Tibial nerve (tissue), 4 donors: ENCODE results near the gene SEC14L5. TPM values are rescaled to one million over a fixed set of nuclear protein-coding genes. Genes with fewer than 3 reads are reported as not detected.
A peak's percentile ranks its signal among the peaks of the same experiment; 100 is the strongest.

Source experiments
- DNase-seq, 2 donors: peaks; one replicate each; pipeline ENCODE4 v3.0.0-alpha.2; 2019; ENCODE audit warnings: low spot score in 2 of 2
- H3K27ac ChIP-seq, 4 donors: fragments of 200-600 bp; sonication (generic) in 3 of 4; one replicate each; pipeline ENCODE4 v1.5.1; 2017 to 2019; ENCODE audit warnings: mild to moderate bottlenecking in 1 of 4
- H3K27me3 ChIP-seq, 2 donors: fragments of 200-600 bp; sonication (generic) in 1 of 2; one replicate each; pipeline versions ENCODE4 v1.5.1 to v1.6.0; 2017 to 2019
- H3K36me3 ChIP-seq, 3 donors: fragments of 200-600 bp; sonication (generic); one replicate each; pipeline ENCODE4 v1.5.1; 2018 to 2019
- H3K4me1 ChIP-seq, 4 donors: fragments of 200-600 bp; sonication (generic) in 3 of 4; one replicate each; pipeline ENCODE4 v1.5.1; 2017 to 2019
- H3K4me3 ChIP-seq, 4 donors: fragments of 200-600 bp; sonication (generic) in 3 of 4; one replicate each; pipeline ENCODE4 v1.5.1; 2017 to 2019; ENCODE audit warnings: mild to moderate bottlenecking in 1 of 4, moderate library complexity in 1 of 4
- H3K9me3 ChIP-seq, 4 donors: fragments of 200-600 bp; sonication (generic) in 3 of 4; one replicate each; pipeline ENCODE4 v1.5.1; 2017 to 2019
- EP300 ChIP-seq, 2 donors: sonication (generic); formaldehyde crosslinking; IDR thresholded peaks; one replicate each; pipeline ENCODE4 v1.6.1; 2017; ENCODE audit warnings: antibody characterized with exemption in 2 of 2, mild to moderate bottlenecking in 1 of 2
- POLR2A ChIP-seq, 2 donors: fragments of 450-650 bp; IDR thresholded peaks; one replicate each; pipeline ENCODE4 v1.6.1; 2017; ENCODE audit warnings: antibody characterized with exemption in 2 of 2, mild to moderate bottlenecking in 2 of 2, moderate library complexity in 2 of 2
- WGBS, 2 donors: methylation state at CpG; one replicate each; pipeline ENCODE4 v1.1.5; 2018; 5-methylcytosine and 5-hydroxymethylcytosine counted together
- total RNA-seq, 4 donors: library from RNA; depleted of rRNA; stranded (reverse); fragments of >200 nt; gene quantifications; one replicate each; pipeline ENCODE4 v1.1.0, GENCODE V29; 2016
- TF ChIP-seq, protein P1 (sequence below), 5 experiments: fragments of 200-600 bp in 3 of 5; fragments of 450-650 bp in 2 of 5; sonication (generic) in 3 of 5; IDR thresholded peaks; one replicate each; pipeline ENCODE4 v1.5.1; 2016 to 2019; ENCODE audit warnings: antibody characterized with exemption in 5 of 5, mild to moderate bottlenecking in 3 of 5, moderate library complexity in 2 of 5

The SEC14L5 gene
- total RNA-seq, 4 donors from 2014 or later, result 12.0 to 29.0 (median 13.6) TPM

DNA sequence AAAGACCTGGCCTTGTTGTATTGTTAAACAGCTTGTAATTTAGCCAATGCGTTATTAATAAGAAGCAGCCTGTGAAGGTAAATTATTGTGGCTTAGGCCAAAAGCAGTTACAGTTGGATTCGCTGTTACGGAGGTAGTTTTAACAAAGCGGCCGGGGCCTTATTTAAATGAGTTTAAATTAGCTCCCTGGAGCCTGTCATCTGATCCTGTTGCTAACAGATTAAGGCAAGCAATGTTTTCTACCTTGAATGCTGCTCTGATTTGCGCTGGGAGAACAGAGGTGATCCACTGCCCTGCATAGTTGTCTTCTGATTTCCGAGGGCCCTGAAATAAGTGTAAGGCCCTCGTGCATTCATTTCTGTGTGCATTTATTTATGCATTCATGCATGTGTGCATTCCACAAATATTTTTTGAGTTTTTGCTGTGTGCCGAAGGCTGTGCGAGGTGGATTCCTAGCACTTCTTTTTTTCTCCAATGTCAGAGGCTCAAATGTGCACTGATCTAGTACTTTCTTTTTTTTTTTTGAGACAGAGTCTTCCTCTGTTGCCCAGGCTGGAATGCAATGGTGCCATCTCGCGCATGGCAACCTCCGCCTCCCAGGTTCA is 10.9 kb downstream of the SEC14L5 start:
- DNase-seq, result no peak

GRCh38 chr16:4970010-4970409 is 11.9 kb downstream of the SEC14L5 start:
- Histone ChIP-seq H3K27ac (peak overlapping the region; percentile 26 to 71 (median 56)), H3K36me3 (no peaks in the 10 kb centered on the region), H3K9me3 (no peaks in the 10 kb centered on the region), H3K4me1 (peaks cover 0 to 6% (median 0%) of the 10 kb centered on the region in 4 donors), H3K4me3 (no peak overlapping the region), H3K27me3 (no peaks in the 10 kb centered on the region)
- WGBS, 2 donors, result 45 to 50% methylated on average over 3 of the region's 3 CpGs
- no peak for DNase-seq
- TF ChIP-seq POLR2A (IDR thresholded peaks at IDR 0.05) (no peak), EP300 (IDR thresholded peaks at IDR 0.05) (no peak)
- TF ChIP-seq, protein P1, sequence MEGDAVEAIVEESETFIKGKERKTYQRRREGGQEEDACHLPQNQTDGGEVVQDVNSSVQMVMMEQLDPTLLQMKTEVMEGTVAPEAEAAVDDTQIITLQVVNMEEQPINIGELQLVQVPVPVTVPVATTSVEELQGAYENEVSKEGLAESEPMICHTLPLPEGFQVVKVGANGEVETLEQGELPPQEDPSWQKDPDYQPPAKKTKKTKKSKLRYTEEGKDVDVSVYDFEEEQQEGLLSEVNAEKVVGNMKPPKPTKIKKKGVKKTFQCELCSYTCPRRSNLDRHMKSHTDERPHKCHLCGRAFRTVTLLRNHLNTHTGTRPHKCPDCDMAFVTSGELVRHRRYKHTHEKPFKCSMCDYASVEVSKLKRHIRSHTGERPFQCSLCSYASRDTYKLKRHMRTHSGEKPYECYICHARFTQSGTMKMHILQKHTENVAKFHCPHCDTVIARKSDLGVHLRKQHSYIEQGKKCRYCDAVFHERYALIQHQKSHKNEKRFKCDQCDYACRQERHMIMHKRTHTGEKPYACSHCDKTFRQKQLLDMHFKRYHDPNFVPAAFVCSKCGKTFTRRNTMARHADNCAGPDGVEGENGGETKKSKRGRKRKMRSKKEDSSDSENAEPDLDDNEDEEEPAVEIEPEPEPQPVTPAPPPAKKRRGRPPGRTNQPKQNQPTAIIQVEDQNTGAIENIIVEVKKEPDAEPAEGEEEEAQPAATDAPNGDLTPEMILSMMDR (IDR thresholded peaks at IDR 0.05), result no peak

More for the DNA sequence above, 10.9 kb downstream of the SEC14L5 start:
- Histone ChIP-seq H3K36me3 (no peaks in the 10 kb centered on the region), H3K27ac (peak overlapping the region; percentile 26 to 71 (median 56)), H3K9me3 (no peaks in the 10 kb centered on the region), H3K27me3 (no peaks in the 10 kb centered on the region), H3K4me1 (peaks cover 0 to 6% (median 0%) of the 10 kb centered on the region in 4 donors), H3K4me3 (no peak overlapping the region)
- TF ChIP-seq POLR2A (IDR thresholded peaks at IDR 0.05) (no peak), EP300 (IDR thresholded peaks at IDR 0.05) (no peak)
- TF ChIP-seq, protein P1 (IDR thresholded peaks at IDR 0.05), result no peak
- WGBS, 2 donors, result 63 to 64% methylated on average over 13 of the region's 13 CpGs

GRCh38 chr16:4972938-4973587 is 14.9 kb downstream of the SEC14L5 start:
- no peak overlapping the region for H3K4me3 ChIP-seq
- H3K27me3 ChIP-seq, result no peaks in the 10 kb centered on the region
- peak overlapping the region in 1 of 4 donors; percentile 71 for H3K27ac ChIP-seq
- 42 to 46% methylated on average over 6 to 8 of the region's 8 CpGs for WGBS, 2 donors
- no peak for DNase-seq
- H3K36me3 ChIP-seq, result no peaks in the 10 kb centered on the region
- peaks cover 0 to 11% (median 0%) of the 10 kb centered on the region in 4 donors for H3K9me3 ChIP-seq
- peaks cover 0 to 6% (median 0%) of the 10 kb centered on the region in 4 donors for H3K4me1 ChIP-seq
- no peak for TF ChIP-seq EP300 (IDR thresholded peaks at IDR 0.05)
- no peak for TF ChIP-seq POLR2A (IDR thresholded peaks at IDR 0.05)
- TF ChIP-seq, protein P1 (IDR thresholded peaks at IDR 0.05), result no peak

DNA sequence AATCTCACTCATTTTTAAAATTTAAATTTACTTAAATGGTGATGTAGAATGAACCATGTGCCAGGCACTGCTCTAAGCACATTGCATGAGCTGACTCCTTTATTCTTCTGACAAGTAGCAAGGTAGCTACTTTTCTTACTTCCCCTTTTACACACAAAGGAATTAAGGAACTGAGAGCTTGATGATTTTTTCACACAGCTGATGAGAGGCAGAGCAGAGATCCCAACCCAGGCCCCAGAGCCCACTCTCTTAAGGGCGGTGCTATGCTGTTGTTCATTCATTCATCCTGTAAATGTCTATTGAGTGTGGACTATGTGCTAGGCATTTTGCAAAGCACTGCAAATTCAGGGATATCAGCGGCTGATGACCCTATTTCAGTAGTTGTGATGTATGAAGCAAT is 17.9 kb downstream of the SEC14L5 start:
- Histone ChIP-seq H3K9me3 (peaks cover 0 to 11% (median 0%) of the 10 kb centered on the region in 4 donors), H3K4me1 (no peaks in the 10 kb centered on the region), H3K27ac (no peak overlapping the region), H3K36me3 (no peaks in the 10 kb centered on the region), H3K4me3 (no peak overlapping the region), H3K27me3 (no peaks in the 10 kb centered on the region)
- TF ChIP-seq POLR2A (IDR thresholded peaks at IDR 0.05) (no peak), EP300 (IDR thresholded peaks at IDR 0.05) (no peak)
- TF ChIP-seq, protein P1 (IDR thresholded peaks at IDR 0.05), result no peak
- WGBS, 2 donors, result 71 to 78% methylated on average over 2 of the region's 2 CpGs
- DNase-seq, result no peak

DNA sequence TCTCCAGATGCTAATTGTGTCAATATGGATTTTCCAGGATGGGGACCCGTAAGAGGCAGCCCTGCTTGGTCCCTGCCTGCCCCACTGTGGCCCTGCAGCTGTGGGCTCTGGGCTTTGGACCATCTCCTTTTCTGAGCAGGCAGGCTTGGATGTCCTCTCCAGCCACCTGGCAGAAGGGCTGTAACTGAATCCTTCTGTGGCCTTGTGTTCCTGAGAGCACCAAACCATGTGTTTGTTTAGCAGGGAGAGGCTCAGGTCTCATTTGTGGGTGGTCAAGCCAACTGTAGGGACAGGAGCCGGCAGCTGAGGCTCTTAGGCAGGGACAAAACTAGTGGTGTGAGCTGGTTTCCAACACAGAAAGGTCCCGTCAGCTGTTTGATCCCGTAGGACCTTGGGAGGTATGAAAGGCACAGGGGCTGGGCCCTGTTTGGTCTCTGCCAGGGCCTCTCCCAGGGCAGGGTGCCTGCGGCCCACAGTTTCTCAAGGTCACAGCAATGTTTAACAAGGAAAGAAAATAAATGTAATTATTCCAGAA is 18.5 kb downstream of the SEC14L5 start:
- no peak overlapping the region for H3K4me3 ChIP-seq
- H3K4me1 ChIP-seq, result no peaks in the 10 kb centered on the region
- no peak for DNase-seq
- H3K27me3 ChIP-seq, result no peaks in the 10 kb centered on the region
- no peaks in the 10 kb centered on the region for H3K36me3 ChIP-seq
- H3K9me3 ChIP-seq, result peaks cover 0 to 11% (median 0%) of the 10 kb centered on the region in 4 donors
- H3K27ac ChIP-seq, result peak overlapping the region in 1 of 4 donors; percentile 44
- TF ChIP-seq, protein P1 (IDR thresholded peaks at IDR 0.05), result no peak
- TF ChIP-seq POLR2A (IDR thresholded peaks at IDR 0.05), result no peak
- no peak for TF ChIP-seq EP300 (IDR thresholded peaks at IDR 0.05)
- 85 to 98% methylated on average over 5 of the region's 5 CpGs for WGBS, 2 donors
